ENCODE results near the gene MAPT. TPM values are rescaled to one million over a fixed set of nuclear protein-coding genes. Genes with fewer than 3 reads are reported as not detected.

MAPT gene
- total and polyA plus RNA-seq, 2 of the 13 experiments (the other 11 are each of a cell fraction or from before 2014, with no cell fraction given) = 2.1 to 2.8 TPM

- Histone ChIP-seq H3K36me3 (replicated peaks in 1 of 2; ENCODE audit: control insufficient read depth in 1 of 2, insufficient read depth in 2 of 2, low read length in 2 of 2) (no peaks in the 10 kb centered on the region), H3K79me2 (ENCODE audit: insufficient read depth, low read length) (no peaks in the 10 kb centered on the region), H3K4me3 (replicated peaks in 1 of 3; ENCODE audit: insufficient read depth in 1 of 3, low read depth in 2 of 3, low read length in 3 of 3) (no peak overlapping the region), H3K9ac (ENCODE audit: insufficient read depth, low read depth, low read length) (no peak overlapping the region), H3K27me3 (ENCODE audit: control insufficient read depth in 1 of 2, insufficient read depth in 2 of 2, low read length in 2 of 2) (peaks cover 4 to 56% of the 10 kb centered on the region in 2 experiments; a peak in 4 of 5 replicates), H3K9me3 (ENCODE audit: low read length) (no peaks in the 10 kb centered on the region), H3K27ac (ENCODE audit: extremely low read length, insufficient read depth, low read length) (no peak overlapping the region), H3K4me1 (ENCODE audit: insufficient read depth, low read length) (no peaks in the 10 kb centered on the region), H2AFZ (ENCODE audit: low read length) (no peak overlapping the region), H4K20me1 (ENCODE audit: insufficient read depth, low read length) (no peaks in the 10 kb centered on the region), H3K4me2 (ENCODE audit: low read depth, low read length) (no peak overlapping the region)
- ChIA-PET POLR2A (no interaction called here), CTCF (ENCODE audit: low intra/inter-chr PET ratio, low total read pairs) (no interaction called here)
- no peak for FAIRE-seq
- DNase-seq (ENCODE audit: low spot score) = no peak
- BruUV-seq (replicated peaks) = no TSS peak
- ATAC-seq = no peak
- 7% methylated on average over 4 of the region's 4 CpGs for WGBS (ENCODE audit: low lambda C conversion rate)
- TF ChIP-seq HNRNPK (IDR thresholded peaks at IDR 0.05; ENCODE audit: low read depth, low read length, poor library complexity, severe bottlenecking) = peak; percentile 45
- TF ChIP-seq HDAC1 (CRISPR knock-in tag; IDR thresholded peaks at IDR 0.05) = no peak
- TF ChIP-seq ZNF644 (CRISPR knock-in tag; IDR thresholded peaks at IDR 0.05; ENCODE audit: low read depth) = no peak
- in situ Hi-C loops (cut with HindIII; ENCODE audit: extremely low pct_ligation_motif_present, low pct_unique_long_range_greater_than_20kb) (loop anchor here (10.0 kb wide), 1 partner anchor 64 kb away; no protein-coding TSS in a partner anchor), intact Hi-C loops (cut with micrococcal nuclease; ENCODE audit: unreplicated experiment) (no loop called here)
Measured at GRCh38 chr17:45870342-45870974, 23.9 kb upstream of the MAPT start.

- no peaks in the 10 kb centered on the region for H3K4me1 ChIP-seq (ENCODE audit: insufficient read depth, low read length)
- intact Hi-C loops (cut with micrococcal nuclease; ENCODE audit: unreplicated experiment) = no loop called here
- CTCF ChIA-PET (ENCODE audit: low intra/inter-chr PET ratio, low total read pairs) = no interaction called here
- H2AFZ ChIP-seq (ENCODE audit: low read length) = no peak overlapping the region
- FAIRE-seq (no peak), ATAC-seq (no peak), DNase-seq (ENCODE audit: low spot score) (no peak)
- no peak overlapping the region for H3K4me3 ChIP-seq (replicated peaks in 1 of 3; ENCODE audit: insufficient read depth in 1 of 3, low read depth in 2 of 3, low read length in 3 of 3)
- no peaks in the 10 kb centered on the region for H3K9me3 ChIP-seq (ENCODE audit: low read length)
- no peak for TF ChIP-seq ZNF605 (CRISPR knock-in tag; IDR thresholded peaks at IDR 0.05)
- no peak overlapping the region for H3K9ac ChIP-seq (ENCODE audit: insufficient read depth, low read depth, low read length)
- no peak overlapping the region for H3K4me2 ChIP-seq (ENCODE audit: low read depth, low read length)
- H3K36me3 ChIP-seq (replicated peaks in 1 of 2; ENCODE audit: control insufficient read depth in 1 of 2, insufficient read depth in 2 of 2, low read length in 2 of 2) = no peaks in the 10 kb centered on the region
- no TSS peak for BruUV-seq (replicated peaks)
- in situ Hi-C loops (cut with HindIII; ENCODE audit: extremely low pct_ligation_motif_present, low pct_unique_long_range_greater_than_20kb) = loop anchor here (10.0 kb wide), 1 partner anchor 63 kb away; no protein-coding TSS in a partner anchor
- peaks cover 2 to 56% of the 10 kb centered on the region in 2 experiments; a peak in 3 of 5 replicates for H3K27me3 ChIP-seq (ENCODE audit: control insufficient read depth in 1 of 2, insufficient read depth in 2 of 2, low read length in 2 of 2)
- no peak overlapping the region for H3K27ac ChIP-seq (ENCODE audit: extremely low read length, insufficient read depth, low read length)
- no peaks in the 10 kb centered on the region for H3K79me2 ChIP-seq (ENCODE audit: insufficient read depth, low read length)
- no peaks in the 10 kb centered on the region for H4K20me1 ChIP-seq (ENCODE audit: insufficient read depth, low read length)
- 12% methylated on average over 5 of the region's 5 CpGs for WGBS (ENCODE audit: low lambda C conversion rate)
- POLR2A ChIA-PET = no interaction called here
Measured at GRCh38 chr17:45871718-45872117, 22.6 kb upstream of the MAPT start.

Data from HepG2 (cell line).